HepG2 (cell line): ENCODE data around the gene PIM1.

Source experiments
- ARHGAP35 ChIP-seq: sonication (generic); formaldehyde crosslinking; IDR thresholded peaks from 2 replicates; pipeline ENCODE4 v1.9.0; 2022; ENCODE audit warnings: mild to moderate bottlenecking, inconsistent platforms, moderate library complexity, missing genetic modification reagents, borderline replicate concordance
- ATF2 ChIP-seq: sonication (generic); formaldehyde crosslinking; IDR thresholded peaks from 2 replicates; pipeline ENCODE4 v1.4.0; 2020; ENCODE audit warnings: missing genetic modification reagents
- CTCF ChIP-seq: sonication (generic); formaldehyde crosslinking; IDR thresholded peaks from 2 replicates; pipeline ENCODE4 v1.5.0; 2020; ENCODE audit warnings: mild to moderate bottlenecking, missing genetic modification reagents, moderate library complexity
- GABPA ChIP-seq, 2 experiments: IDR thresholded peaks; 2 replicates each; pipeline ENCODE4 v1.6.1; 2011 to 2016; ENCODE audit warnings: low read depth in 2 of 2, low read length in 1 of 2, missing biosample characterization in 1 of 2, missing genetic modification characterization in 1 of 2
- HNRNPK ChIP-seq: fragments of 200-400 bp; formaldehyde crosslinking; IDR thresholded peaks from 2 replicates; pipeline ENCODE4 v1.6.1; 2018; ENCODE audit warnings: low read length, low read depth, moderate library complexity, mild to moderate bottlenecking; ENCODE audit not compliant: poor library complexity, severe bottlenecking
- PHF21A ChIP-seq: sonication (generic); formaldehyde crosslinking; IDR thresholded peaks from 2 replicates; pipeline ENCODE4 v1.5.0; 2020; ENCODE audit warnings: mild to moderate bottlenecking, missing genetic modification reagents
- REST ChIP-seq, 2 experiments: IDR thresholded peaks; 2 replicates each; pipeline ENCODE4 v1.6.1; 2011 to 2012; ENCODE audit warnings: low read length in 2 of 2, borderline replicate concordance in 1 of 2, low read depth in 1 of 2, mild to moderate bottlenecking in 1 of 2, moderate library complexity in 1 of 2
- TFDP1 ChIP-seq: IDR thresholded peaks from 2 replicates; pipeline ENCODE4 v1.6.1; 2016; ENCODE audit warnings: missing compliant biosample characterization, missing genetic modification reagents, borderline replicate concordance
- ZBTB21 ChIP-seq: sonication (generic); formaldehyde crosslinking; IDR thresholded peaks from 2 replicates; pipeline ENCODE4 v1.4.0; 2020; ENCODE audit warnings: missing genetic modification reagents
- ZNF124 ChIP-seq: sonication (generic); formaldehyde crosslinking; IDR thresholded peaks from 2 replicates; pipeline ENCODE4 v1.4.0; 2020; ENCODE audit warnings: missing genetic modification reagents
- ZNF274 ChIP-seq: sonication (generic); formaldehyde crosslinking; IDR thresholded peaks from 2 replicates; pipeline ENCODE4 v1.5.1; 2020; ENCODE audit warnings: mild to moderate bottlenecking, missing genetic modification reagents
- ZNF780A ChIP-seq: sonication (generic); formaldehyde crosslinking; IDR thresholded peaks from 2 replicates; pipeline ENCODE4 v1.8.0; 2022; ENCODE audit warnings: mild to moderate bottlenecking, missing genetic modification reagents, moderate library complexity

- no peak for TF ChIP-seq GABPA (IDR thresholded peaks at IDR 0.05; ENCODE audit: low read depth, low read length)
- no peak for TF ChIP-seq GABPA (CRISPR knock-in tag; IDR thresholded peaks at IDR 0.05; ENCODE audit: low read depth)
- no peak for TF ChIP-seq ZNF780A (CRISPR knock-in tag)
- TF ChIP-seq CTCF (CRISPR knock-in tag): no peak
- no peak for TF ChIP-seq TFDP1 (CRISPR knock-in tag)
- no peak for TF ChIP-seq ATF2 (CRISPR knock-in tag)
- no peak for TF ChIP-seq HNRNPK
- no peak for TF ChIP-seq ZNF124 (CRISPR knock-in tag)
- TF ChIP-seq ZNF274 (CRISPR knock-in tag): no peak
- TF ChIP-seq ARHGAP35: no peak
- no peak for TF ChIP-seq ZBTB21
- no peak for TF ChIP-seq REST (IDR thresholded peaks at IDR 0.05; ENCODE audit: borderline replicate concordance in 1 of 2, low read depth in 1 of 2, low read length in 2 of 2)
- no peak for TF ChIP-seq PHF21A (CRISPR knock-in tag)
Measured at GRCh38 chr6:37180075-37180474, 10.1 kb downstream of the PIM1 start.
